Thoracic aorta (tissue), 2 donors: Measurements from ENCODE around the gene RNF121. TPM values are rescaled to one million over a fixed set of nuclear protein-coding genes. Genes with fewer than 3 reads are reported as not detected.

Source experiments
- ATAC-seq: fragments of 150-250 bp; one replicate; pipeline ENCODE4 v1.8.0; 2017; ENCODE audit warnings: low read depth; ENCODE audit not compliant: insufficient number of reproducible peaks, low FRiP score
- DNase-seq: peaks from one replicate; pipeline ENCODE4 v3.0.0-alpha.2; 2020; ENCODE audit warnings: low spot score
- H3K27ac ChIP-seq, 2 donors: fragments of 200-600 bp; sonication (generic); 1 replicate in 1 of 2; 2 replicates in 1 of 2; pipeline ENCODE4 v1.5.1; 2016; ENCODE audit warnings: mild to moderate bottlenecking in 2 of 2, moderate library complexity in 2 of 2
- H3K27me3 ChIP-seq: fragments of 200-600 bp; sonication (generic); replicated peaks from 2 replicates; pipeline ENCODE4 v1.6.0; 2016; ENCODE audit warnings: mild to moderate bottlenecking; ENCODE audit not compliant: insufficient read depth
- H3K36me3 ChIP-seq: fragments of 200-600 bp; sonication (generic); one replicate; pipeline ENCODE4 v1.5.1; 2016
- H3K4me1 ChIP-seq, 2 donors: fragments of 200-600 bp; sonication (generic); 1 replicate in 1 of 2; 2 replicates in 1 of 2; pipeline versions ENCODE4 v1.5.1 to v1.6.0; 2016; ENCODE audit warnings: low read depth in 2 of 2, mild to moderate bottlenecking in 1 of 2; ENCODE audit not compliant: control insufficient read depth in 1 of 2
- H3K4me3 ChIP-seq: fragments of 200-600 bp; sonication (generic); 2 replicates; pipeline ENCODE4 v1.5.1; 2016; ENCODE audit warnings: mild to moderate bottlenecking
- H3K9me3 ChIP-seq: fragments of 200-600 bp; sonication (generic); 2 replicates; pipeline ENCODE4 v1.5.1; 2016
- total RNA-seq, 2 donors: library from RNA; depleted of rRNA; stranded (reverse); fragments of >200 nt; gene quantifications; one replicate each; pipeline versions ENCODE4 v1.1.0 to v1.2.3, GENCODE V29; 2016
- TF ChIP-seq, protein P1 (sequence below): fragments of 200-600 bp; sonication (generic); IDR thresholded peaks from one replicate; pipeline ENCODE4 v1.5.1; 2019; ENCODE audit warnings: antibody characterized with exemption

RNF121 gene
- total RNA-seq, 2 donors from 2014 or later: 50.2 to 74.6 TPM

DNA sequence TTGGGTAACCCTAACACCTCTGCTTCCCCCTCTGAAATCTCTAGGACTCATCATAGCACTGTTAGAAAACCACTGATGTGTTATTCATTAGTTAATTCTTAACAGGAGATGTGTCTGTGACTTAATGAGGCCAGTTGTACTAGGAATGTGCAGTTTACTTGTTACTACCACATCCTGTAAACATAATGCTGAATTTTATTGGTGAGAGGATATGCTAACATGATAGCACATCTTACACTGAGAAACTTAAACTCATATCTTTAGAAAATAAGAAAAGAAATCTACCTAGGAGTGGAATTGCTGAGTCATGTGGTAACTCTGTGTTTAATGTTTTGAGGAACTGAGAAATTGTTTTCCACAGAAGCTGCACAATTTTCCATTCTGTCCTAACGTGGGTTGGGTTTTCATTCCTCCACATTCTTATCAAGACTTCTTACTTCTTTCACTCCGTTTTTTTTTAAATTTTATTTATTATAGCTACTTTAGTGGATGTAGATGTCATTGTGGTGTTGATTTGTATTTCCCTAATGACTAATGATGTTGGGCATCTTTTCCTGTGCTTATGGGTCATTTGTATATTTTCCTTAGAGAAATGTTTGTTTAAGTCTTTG lies 33.7 kb downstream of the RNF121 start:
- H3K4me1 ChIP-seq: peaks cover 0 to 9% of the 10 kb centered on the region in 2 donors
- no peaks in the 10 kb centered on the region for H3K9me3 ChIP-seq
- H3K27ac ChIP-seq: peak overlapping the region in 1 of 2 donors; percentile 61
- ATAC-seq: no peak
- DNase-seq: no peak
- TF ChIP-seq, protein P1, sequence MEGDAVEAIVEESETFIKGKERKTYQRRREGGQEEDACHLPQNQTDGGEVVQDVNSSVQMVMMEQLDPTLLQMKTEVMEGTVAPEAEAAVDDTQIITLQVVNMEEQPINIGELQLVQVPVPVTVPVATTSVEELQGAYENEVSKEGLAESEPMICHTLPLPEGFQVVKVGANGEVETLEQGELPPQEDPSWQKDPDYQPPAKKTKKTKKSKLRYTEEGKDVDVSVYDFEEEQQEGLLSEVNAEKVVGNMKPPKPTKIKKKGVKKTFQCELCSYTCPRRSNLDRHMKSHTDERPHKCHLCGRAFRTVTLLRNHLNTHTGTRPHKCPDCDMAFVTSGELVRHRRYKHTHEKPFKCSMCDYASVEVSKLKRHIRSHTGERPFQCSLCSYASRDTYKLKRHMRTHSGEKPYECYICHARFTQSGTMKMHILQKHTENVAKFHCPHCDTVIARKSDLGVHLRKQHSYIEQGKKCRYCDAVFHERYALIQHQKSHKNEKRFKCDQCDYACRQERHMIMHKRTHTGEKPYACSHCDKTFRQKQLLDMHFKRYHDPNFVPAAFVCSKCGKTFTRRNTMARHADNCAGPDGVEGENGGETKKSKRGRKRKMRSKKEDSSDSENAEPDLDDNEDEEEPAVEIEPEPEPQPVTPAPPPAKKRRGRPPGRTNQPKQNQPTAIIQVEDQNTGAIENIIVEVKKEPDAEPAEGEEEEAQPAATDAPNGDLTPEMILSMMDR: no peak
- no peaks in the 10 kb centered on the region for H3K27me3 ChIP-seq
- peaks cover 19% of the 10 kb centered on the region for H3K36me3 ChIP-seq
- no peak overlapping the region for H3K4me3 ChIP-seq

DNA sequence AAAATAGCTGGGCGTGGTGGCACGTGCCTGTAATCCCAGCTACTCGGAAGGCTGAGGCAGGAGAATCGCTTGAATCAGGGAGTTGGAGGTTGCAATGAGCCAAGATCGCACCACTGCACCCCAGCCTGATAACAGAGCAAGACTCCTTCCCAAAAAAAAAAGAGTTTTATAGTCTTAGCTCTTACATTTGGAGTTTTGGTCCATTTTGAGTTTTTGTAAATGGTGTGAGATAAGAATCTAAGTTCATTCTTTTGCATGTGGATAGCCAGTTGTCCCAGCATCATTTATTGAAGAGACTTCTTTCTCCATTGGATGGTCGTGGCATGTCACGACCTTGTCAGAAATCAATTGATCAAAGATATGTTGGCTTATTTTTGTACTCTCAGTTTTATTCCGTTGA lies 34.6 kb downstream of the RNF121 start:
- Histone ChIP-seq H3K27ac (no peak overlapping the region), H3K36me3 (peaks cover 19% of the 10 kb centered on the region)

DNA sequence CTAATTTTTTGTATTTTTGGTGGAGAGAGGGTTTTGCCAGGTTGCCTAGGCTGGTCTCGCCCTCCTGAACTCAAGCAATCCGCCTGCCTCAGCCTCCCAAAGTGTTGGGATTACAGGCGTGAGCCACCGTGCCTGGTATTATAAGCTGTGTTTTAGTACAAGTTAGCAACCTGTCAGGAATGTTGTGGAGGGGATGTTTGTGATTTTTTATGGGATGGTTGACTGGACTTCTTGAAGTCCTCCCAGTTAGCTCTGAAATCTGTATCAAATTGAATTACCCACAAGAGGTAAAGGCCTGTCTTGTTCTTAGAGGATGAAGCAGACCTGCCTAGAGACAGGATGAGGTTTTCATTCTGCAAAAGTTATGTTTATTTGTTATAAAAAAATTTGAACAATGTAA lies 35.8 kb downstream of the RNF121 start:
- ATAC-seq: no peak
- TF ChIP-seq, protein P1: no peak
- Histone ChIP-seq H3K36me3 (peaks cover 23% of the 10 kb centered on the region), H3K27me3 (no peaks in the 10 kb centered on the region), H3K4me3 (no peak overlapping the region), H3K27ac (no peak overlapping the region), H3K4me1 (peaks cover 0 to 9% of the 10 kb centered on the region in 2 donors), H3K9me3 (no peaks in the 10 kb centered on the region)
- no peak for DNase-seq

More for the DNA sequence above, 34.6 kb downstream of the RNF121 start:
- DNase-seq (no peak), ATAC-seq (no peak)
- Histone ChIP-seq H3K9me3 (no peaks in the 10 kb centered on the region), H3K4me3 (no peak overlapping the region), H3K4me1 (peaks cover 0 to 9% of the 10 kb centered on the region in 2 donors), H3K27me3 (no peaks in the 10 kb centered on the region)
- TF ChIP-seq, protein P1: no peak

DNA sequence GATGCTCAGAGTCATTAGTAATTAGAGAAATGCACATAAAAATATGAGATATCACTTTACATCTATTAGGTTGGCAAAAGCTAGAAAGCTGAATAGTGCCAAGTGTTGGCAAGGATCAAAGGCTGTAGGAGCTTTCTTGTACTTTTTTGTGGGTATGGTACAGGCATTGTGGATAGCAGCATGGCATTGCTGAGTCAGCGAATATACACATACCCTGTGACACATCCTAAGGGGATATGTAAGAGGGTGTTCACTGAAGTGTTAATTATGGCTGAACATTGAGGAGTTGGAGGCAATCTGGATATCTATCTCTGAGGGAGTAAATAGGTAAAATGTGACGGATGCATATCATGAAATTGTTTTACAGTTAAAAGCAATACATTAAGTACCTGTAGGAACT lies 42.8 kb downstream of the RNF121 start:
- Histone ChIP-seq H3K4me3 (no peak overlapping the region), H3K27ac (no peak overlapping the region), H3K36me3 (peaks cover 8% of the 10 kb centered on the region), H3K4me1 (no peaks in the 10 kb centered on the region), H3K9me3 (no peaks in the 10 kb centered on the region), H3K27me3 (no peaks in the 10 kb centered on the region)
- no peak for ATAC-seq
- no peak for DNase-seq
- TF ChIP-seq, protein P1: no peak

DNA sequence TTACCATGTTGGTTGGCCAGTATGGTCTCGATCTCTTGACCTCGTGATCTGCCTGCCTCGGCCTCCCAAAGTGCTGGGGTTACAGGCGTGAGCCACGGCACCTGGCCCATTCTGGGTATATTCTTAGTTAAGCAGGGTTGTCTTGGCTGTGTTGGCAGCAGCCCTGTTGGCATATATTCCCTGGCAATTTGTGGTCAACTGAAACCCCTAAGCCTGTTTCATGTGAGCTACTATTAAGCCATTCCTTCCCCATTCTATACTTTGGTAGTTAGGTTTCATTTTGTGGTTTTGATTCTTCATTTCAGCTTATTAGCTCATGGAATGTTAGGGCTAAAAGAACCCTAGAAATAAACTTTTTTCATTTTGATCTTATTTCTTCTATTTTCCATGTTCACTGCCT lies 47.7 kb downstream of the RNF121 start:
- Histone ChIP-seq H3K27ac (no peak overlapping the region), H3K4me3 (no peak overlapping the region), H3K27me3 (no peaks in the 10 kb centered on the region), H3K9me3 (no peaks in the 10 kb centered on the region), H3K36me3 (peaks cover 2% of the 10 kb centered on the region), H3K4me1 (no peaks in the 10 kb centered on the region)
- TF ChIP-seq, protein P1: no peak
- DNase-seq (no peak), ATAC-seq (no peak)
